PFSK-1 (cell line): ENCODE data around the gene MIPEP.

Source experiments
- POLR2AphosphoS5 ChIP-seq: IDR thresholded peaks from 2 replicates; pipeline ENCODE4 v1.6.1; 2012; ENCODE audit warnings: low read depth, mild to moderate bottlenecking, control low read depth, low read length, moderate library complexity
- SIN3A ChIP-seq: IDR thresholded peaks from 2 replicates; pipeline ENCODE4 v1.6.1; 2012; ENCODE audit warnings: mild to moderate bottlenecking, low read length, moderate library complexity, borderline replicate concordance; ENCODE audit not compliant: insufficient read depth
- TAF1 ChIP-seq: IDR thresholded peaks from 2 replicates; pipeline ENCODE4 v1.6.1; 2012; ENCODE audit warnings: low read length, control low read depth, borderline replicate concordance; ENCODE audit not compliant: insufficient read depth
- TF ChIP-seq, protein P1 (sequence below), 2 experiments: IDR thresholded peaks; 2 replicates each; pipeline versions ENCODE4 v1.6.1 to v1.8.0; 2011 to 2012; ENCODE audit warnings: low read depth in 2 of 2, low read length in 2 of 2, control low read depth in 1 of 2, inconsistent platforms in 1 of 2, mild to moderate bottlenecking in 1 of 2, moderate library complexity in 1 of 2; ENCODE audit not compliant: insufficient read depth in 1 of 2

DNA sequence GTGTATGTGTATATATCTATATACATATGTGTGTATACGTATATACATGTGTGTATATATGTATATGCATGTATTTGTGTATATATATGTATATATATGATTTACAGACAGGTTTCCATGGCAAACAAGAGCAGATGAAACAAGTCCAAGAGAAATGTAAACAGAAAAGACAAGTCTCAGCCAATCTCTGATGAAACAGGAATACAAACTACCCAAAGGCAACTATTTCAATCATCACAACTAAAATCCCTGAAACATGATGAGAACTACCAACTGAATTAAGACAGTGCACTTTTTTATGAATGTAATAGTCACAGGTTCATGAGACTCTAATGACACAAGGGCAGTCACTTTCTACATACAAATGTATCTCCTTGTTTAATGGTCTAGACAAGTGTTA, 178.8 kb downstream of the MIPEP start:
- TF ChIP-seq POLR2AphosphoS5: no peak
- no peak for TF ChIP-seq TAF1
- no peak for TF ChIP-seq SIN3A
- TF ChIP-seq, protein P1, sequence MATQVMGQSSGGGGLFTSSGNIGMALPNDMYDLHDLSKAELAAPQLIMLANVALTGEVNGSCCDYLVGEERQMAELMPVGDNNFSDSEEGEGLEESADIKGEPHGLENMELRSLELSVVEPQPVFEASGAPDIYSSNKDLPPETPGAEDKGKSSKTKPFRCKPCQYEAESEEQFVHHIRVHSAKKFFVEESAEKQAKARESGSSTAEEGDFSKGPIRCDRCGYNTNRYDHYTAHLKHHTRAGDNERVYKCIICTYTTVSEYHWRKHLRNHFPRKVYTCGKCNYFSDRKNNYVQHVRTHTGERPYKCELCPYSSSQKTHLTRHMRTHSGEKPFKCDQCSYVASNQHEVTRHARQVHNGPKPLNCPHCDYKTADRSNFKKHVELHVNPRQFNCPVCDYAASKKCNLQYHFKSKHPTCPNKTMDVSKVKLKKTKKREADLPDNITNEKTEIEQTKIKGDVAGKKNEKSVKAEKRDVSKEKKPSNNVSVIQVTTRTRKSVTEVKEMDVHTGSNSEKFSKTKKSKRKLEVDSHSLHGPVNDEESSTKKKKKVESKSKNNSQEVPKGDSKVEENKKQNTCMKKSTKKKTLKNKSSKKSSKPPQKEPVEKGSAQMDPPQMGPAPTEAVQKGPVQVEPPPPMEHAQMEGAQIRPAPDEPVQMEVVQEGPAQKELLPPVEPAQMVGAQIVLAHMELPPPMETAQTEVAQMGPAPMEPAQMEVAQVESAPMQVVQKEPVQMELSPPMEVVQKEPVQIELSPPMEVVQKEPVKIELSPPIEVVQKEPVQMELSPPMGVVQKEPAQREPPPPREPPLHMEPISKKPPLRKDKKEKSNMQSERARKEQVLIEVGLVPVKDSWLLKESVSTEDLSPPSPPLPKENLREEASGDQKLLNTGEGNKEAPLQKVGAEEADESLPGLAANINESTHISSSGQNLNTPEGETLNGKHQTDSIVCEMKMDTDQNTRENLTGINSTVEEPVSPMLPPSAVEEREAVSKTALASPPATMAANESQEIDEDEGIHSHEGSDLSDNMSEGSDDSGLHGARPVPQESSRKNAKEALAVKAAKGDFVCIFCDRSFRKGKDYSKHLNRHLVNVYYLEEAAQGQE (IDR thresholded peaks at IDR 0.05; ENCODE audit: insufficient read depth in 1 of 2, low read depth in 2 of 2, low read length in 2 of 2): no peak
